NCI-H2171 (cell line): ENCODE measurements around the gene SEPTIN10.
"Not testable (repeated sequence)": the region's sequence is repeated elsewhere in the genome, so short reads cannot be mapped to it uniquely, and the experiment has no call there.

Source experiments
- DNase-seq: peaks from one replicate; lab custom pipeline; 2025; lab: John Stamatoyannopoulos, UW

Gene SEPTIN10

DNA sequence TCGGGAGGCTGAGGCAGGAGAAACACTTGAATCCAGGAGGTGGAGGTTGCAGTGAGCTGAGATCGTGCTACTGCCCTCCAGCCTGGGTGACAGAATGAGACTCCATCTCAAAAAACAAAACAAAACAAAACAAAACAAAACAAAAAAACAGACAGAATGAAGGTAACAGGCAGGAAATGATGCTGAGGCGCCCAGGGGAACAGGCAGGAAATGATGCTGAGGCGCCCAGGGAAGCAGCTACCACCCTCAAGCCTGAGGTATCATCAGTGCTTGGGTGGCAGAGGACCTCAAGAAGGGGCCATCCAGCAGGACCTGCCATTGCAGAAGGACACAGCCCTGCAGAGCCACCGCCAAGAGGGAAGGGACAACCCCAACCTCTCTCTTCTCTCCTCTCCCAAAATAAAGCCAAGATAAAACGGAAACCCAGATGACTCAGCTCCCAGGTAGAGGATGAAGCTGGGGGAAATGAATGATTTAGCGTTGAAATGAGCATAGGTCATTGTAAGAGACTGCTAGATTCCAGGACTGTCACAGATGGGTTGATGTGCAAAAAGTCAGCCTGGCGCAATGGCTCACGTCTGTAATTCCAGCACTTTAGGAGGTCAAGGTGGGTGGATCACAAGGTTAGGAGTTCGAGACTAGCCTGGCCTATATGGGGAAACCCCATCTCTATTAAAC is 19.7 kb upstream of the SEPTIN10 start:
- no peak for DNase-seq

- no peak for DNase-seq
Measured at GRCh38 chr2:109632158-109632789, 18.5 kb upstream of the SEPTIN10 start.

GRCh38 chr2:109631741-109632140 is 18.0 kb upstream of the SEPTIN10 start:
- no peak for DNase-seq

DNA sequence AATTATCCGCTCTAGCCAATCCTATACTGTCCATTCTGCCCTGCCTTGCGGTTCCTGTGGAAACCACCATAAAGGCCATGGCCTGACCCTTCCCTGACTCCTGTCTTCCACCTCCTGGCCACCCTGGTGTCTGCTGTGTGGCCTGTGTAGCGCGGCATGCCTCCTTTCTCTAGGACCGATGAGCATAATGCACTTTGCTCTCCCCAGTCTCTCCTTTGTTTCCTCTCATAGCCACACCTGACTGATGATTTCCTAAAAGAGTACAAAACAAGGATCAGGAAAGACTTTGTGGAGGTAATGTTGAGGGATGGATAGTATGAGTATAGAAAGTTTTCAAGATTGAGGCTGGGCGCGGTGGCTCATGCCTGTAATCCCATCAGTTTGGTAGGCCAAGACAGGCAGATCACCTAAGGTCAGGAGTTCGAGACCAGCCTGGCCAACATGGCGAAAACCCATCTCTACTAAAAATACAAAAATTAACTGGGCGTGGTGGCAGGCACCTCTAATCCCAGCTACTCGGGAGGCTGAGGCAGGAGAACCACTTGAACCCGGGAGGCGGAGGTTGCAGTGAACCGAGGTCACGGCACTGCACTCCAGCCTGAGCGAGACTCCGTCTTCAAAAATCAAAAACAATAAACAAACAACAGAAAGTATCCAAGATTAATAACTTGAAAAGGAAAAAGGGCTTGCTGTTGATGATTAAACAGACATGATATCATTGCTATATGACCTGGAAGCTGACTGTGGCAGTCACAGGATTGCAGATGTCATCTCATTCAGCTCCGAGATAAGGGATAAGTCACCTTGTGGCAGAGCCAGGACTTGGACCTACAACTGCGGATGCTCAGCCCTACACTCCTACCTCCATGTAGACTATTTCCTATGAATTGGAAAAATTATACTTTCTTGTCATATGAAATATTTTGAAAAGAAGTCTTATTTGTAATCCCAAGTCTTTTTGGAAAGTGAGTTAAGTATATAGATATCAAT is 17.0 kb upstream of the SEPTIN10 start:
- no peak for DNase-seq

DNA sequence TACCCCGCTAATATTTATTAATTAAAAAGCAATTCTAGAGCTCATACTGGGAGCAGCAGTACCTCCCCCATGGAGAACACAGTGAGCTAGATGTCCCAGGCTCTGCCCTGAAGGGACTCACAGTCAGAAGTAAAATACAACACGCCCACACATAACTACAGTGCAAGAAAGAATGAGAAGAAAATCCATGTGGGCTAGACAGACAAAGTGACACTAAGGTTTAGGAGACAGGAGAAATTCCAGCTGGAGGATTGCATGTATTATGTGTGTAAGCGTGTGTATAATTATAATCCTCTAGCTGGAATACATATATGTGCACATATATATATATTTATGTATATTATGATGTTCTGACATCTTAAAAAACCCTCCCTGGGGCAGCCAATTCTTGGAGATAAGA is 16.1 kb upstream of the SEPTIN10 start:
- DNase-seq = no peak

GRCh38 chr2:109628321-109628720 is 14.6 kb upstream of the SEPTIN10 start:
- DNase-seq = not testable (repeated sequence)

DNA sequence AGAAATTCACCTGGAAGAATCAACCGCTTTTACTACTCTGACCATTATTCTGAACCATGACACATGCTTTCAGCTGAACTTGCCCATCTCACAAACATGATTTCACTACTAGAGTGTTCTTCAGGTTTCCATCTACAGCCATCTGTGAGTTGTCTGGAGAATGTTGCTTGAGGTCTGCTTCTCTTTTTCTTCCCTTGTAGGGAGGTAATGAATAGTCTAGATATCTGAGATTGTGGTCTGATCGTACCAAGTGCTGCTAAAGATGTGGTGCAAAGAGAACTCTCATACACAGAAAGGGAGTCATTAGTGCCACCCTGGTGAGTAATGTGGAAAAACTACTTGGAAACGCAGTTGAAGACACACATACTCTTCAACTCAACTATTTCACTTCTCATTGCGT is 10.6 kb upstream of the SEPTIN10 start:
- DNase-seq = no peak

DNA sequence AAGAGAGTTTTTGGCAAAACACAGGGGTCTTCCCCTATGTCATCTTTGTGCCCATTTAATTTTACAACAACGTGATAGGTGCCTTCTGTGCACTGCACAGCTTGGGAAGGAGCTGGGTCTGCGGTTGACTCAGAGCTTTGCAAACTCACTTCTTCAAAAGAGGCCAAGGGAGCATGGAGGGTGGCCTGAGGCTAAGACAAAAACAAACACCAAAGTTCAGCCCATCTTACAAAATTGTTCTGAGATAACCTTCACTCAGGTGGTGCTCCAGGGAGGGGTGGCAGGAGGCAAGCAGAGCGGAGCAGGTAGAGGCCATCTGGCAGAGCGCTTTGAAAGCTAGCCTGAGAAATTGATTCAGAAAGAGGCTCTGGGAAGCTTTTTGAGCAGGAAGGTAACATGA is 10.2 kb upstream of the SEPTIN10 start:
- peak; percentile 19 for DNase-seq

- DNase-seq = no peak
Measured at GRCh38 chr2:109623297-109623696, 9.5 kb upstream of the SEPTIN10 start.

GRCh38 chr2:109619032-109619615 is 5.4 kb upstream of the SEPTIN10 start:
- DNase-seq = peak; percentile 36

DNA sequence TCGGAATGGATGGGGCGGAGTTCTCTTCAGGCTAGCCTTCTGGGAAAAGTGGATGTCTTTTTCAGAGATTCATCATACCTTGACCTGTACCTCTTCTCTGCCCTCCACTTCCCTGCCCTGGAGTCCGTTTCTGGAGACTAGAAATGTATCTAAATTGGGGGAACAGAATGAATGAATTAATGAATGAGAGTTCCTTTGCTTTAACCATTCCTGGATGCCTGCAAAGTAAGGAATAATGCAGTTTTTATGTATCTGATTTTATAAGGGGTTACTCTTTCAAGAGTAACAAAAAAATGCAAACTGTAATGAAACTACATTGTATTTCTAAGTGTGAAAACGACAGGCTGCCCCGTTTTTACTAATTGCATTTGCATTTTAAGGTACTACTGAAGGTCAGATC is 2.4 kb upstream of the SEPTIN10 start:
- no peak for DNase-seq

DNA sequence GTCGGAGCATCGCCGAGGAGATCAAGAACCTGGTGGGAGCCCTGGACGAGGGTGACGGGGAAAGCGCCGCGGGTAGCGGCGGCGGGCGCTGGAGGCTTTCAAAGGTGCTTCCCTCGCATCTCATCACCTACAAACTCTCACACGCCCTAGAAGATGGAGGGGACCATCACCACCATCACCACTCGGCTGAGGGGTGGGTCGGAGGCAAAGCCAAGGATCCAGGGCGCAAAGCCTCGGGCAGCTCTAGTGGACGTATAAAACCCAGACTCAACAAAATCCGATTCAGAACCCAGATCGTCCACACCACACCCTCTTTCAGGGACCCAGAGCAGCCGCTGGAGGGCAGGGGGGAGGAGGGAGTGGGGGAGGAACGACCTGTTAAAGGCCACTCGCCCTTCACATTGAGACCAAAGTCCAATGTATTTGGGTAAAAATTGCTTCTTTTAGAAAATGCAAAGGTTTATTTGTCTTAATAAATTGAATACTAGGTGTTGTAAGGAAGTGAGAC is 1.9 kb upstream of the SEPTIN10 start:
- no peak for DNase-seq

DNA sequence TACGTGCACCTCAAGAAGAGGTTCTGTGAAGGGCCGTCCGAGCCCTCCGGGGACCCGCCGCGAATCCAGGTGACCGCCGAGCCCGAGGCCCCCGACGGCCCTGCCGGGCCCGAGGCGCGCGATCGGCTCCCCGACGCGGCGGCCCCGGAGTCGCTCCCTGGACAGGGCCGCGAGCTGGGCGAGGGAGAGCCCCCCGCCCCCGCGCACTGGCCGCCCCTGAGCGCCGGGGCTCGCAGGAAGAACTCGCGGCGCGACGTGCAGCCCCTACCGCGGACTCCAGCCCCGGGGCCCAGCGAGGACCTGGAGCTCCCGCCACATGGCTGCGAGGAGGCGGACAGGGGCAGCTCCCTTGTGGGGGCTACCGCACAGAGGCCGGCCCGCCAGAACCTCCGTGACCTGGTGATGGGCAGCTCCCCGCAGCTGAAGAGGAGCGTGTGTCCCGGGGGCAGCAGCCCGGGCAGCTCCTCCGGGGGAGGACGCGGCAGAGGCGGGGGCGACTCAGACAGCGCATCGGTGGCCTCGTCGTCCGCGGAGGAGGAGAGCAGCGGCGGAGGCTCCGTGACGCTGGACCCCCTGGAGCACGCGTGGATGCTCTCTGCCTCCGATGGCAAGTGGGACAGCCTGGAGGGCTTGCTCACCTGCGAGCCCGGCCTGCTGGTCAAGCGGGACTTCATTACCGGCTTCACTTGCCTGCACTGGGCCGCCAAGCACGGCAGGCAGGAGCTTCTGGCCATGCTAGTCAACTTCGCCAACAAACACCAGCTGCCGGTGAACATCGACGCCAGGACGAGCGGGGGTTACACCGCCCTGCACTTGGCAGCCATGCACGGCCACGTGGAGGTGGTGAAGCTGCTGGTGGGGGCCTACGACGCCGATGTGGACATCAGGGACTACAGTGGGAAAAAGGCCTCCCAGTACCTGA is 1.2 kb upstream of the SEPTIN10 start:
- no peak for DNase-seq

DNA sequence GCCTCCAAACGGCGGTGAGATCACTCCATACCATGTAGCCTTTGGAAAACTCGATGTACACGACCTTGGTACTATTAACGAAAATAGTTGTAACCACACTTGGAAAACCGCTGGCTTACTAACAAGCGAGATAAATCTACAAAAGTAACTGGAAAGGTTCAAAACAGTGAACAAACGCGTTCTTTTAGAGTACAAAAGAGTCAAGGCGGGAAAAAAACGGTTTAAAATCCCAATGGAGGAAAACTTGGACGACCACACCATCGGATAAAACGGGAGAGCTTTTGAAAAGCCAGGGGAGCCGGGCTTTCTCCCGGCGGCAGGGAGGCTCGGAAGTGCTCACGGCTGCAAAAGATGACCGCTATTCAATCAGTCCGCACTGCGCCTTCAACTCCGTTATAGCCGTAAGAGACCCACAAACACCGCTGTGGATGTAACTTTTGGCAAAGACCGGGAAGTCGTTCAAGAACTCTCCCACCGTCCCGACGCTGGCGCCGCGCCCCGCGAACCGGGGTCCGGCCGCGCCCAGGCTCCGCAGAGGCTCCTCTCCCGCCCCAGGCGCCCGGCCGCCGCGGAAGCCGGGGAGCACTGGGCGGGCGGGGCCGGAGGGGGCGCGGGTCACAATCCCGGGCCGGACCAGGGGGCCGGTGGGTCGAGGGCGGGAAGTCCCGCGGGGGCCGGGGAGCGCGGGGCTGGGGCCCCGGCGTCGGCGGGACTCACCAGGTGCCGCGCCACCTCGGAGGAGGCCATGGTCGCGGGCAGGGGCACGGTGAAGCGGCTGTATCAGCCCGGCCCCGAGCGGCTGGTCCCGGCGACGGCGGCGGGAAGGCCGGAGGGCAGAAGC is 465 bp downstream of the SEPTIN10 start:
- DNase-seq = no peak

- DNase-seq = no peak
Measured at GRCh38 chr2:109611467-109612095, 2.2 kb downstream of the SEPTIN10 start.

GRCh38 chr2:109609352-109610024 is 4.3 kb downstream of the SEPTIN10 start:
- no peak for DNase-seq

DNA sequence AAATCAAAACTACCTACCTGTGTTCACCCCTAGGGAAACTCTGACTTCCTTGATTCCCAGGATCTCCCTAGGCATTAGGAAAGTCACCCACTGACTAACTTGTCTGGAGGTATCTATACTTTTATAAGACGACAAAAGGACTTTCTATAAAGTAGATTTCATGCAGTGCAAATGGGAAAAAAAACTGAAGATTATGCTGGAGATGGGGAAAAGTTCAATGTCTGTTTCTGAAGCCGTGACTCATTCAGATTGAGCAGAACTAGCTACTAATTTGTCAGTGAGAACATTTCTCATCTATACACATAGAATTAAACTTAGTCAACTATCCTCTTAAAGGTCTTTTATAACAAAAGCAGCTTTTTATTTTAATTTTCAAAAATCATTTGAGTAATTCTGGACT is 6.0 kb downstream of the SEPTIN10 start:
- DNase-seq = no peak

GRCh38 chr2:109604597-109604996 is 9.2 kb downstream of the SEPTIN10 start:
- DNase-seq = no peak

DNA sequence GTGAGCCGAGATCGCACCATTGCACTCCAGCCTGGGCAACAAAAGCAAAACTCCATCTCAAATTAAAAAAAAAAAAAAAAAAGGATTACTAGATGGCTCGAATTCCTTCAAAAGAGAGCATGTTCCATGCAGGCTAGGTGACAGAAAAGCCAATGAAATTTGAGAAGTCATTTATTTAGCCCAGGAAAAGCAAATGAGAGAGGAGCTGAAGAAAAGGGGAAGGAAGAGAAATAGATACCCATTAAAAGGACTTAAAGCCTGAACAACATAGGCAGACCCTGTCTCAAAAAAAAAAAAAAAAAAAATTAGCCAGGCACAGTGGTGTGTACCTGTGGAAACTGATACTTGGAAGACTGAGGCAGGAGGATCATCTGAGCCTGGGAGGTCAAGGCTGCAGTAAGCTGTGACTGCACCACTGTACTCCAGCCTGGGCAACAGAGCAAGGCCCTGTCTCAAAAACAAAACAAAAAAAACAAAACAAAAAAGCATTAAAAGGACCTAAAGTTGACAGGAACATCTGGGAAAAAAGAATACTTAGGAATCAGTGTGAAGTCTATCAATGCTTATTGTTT is 11.1 kb downstream of the SEPTIN10 start:
- DNase-seq = no peak
